Heart left ventricle (tissue), 16 donors: ENCODE measurements around the gene HMGCS2. TPM values are rescaled to one million over a fixed set of nuclear protein-coding genes. Genes with fewer than 3 reads are reported as not detected.

Experiments
- ATAC-seq, 4 donors: fragments of 200-7000 bp; cut with Tn5 transposase; one replicate each; pipeline ENCODE4 v1.9.1; 2020 to 2022; ENCODE audit warnings: moderate library complexity in 4 of 4, mild to moderate bottlenecking in 3 of 4, moderate number of reproducible peaks in 1 of 4
- DNase-seq, 5 donors: peaks; one replicate each; pipeline ENCODE4 v3.0.0-alpha.2; 2020
- H3K27ac ChIP-seq, 12 donors: fragments of 200-600 bp; sonication (generic) in 4 of 12; one replicate each; pipeline versions ENCODE4 v1.5.0 to v1.8.0; 2016 to 2022; ENCODE audit warnings: mild to moderate bottlenecking in 2 of 12
- H3K27me3 ChIP-seq, 9 donors: fragments of 200-600 bp; sonication (generic) in 2 of 9; one replicate each; pipeline versions ENCODE4 v1.5.1 to v1.8.0; 2016 to 2022; ENCODE audit warnings: mild to moderate bottlenecking in 3 of 9
- H3K36me3 ChIP-seq, 9 donors: fragments of 200-600 bp; sonication (generic) in 2 of 9; one replicate each; pipeline versions ENCODE4 v1.5.0 to v1.8.0; 2018 to 2022; ENCODE audit warnings: mild to moderate bottlenecking in 2 of 9
- H3K4me1 ChIP-seq, 12 donors: fragments of 200-600 bp; sonication (generic) in 4 of 12; one replicate each; pipeline versions ENCODE4 v1.5.0 to v1.8.0; 2016 to 2022; ENCODE audit warnings: mild to moderate bottlenecking in 3 of 12
- H3K4me3 ChIP-seq, 12 donors: fragments of 200-600 bp; sonication (generic) in 4 of 12; one replicate each; pipeline versions ENCODE4 v1.5.0 to v1.8.0; 2017 to 2022; ENCODE audit warnings: mild to moderate bottlenecking in 9 of 12, moderate library complexity in 4 of 12
- H3K9me3 ChIP-seq, 12 donors: fragments of 200-600 bp; sonication (generic) in 4 of 12; one replicate each; pipeline versions ENCODE4 v1.5.0 to v1.8.0; 2016 to 2022; ENCODE audit warnings: mild to moderate bottlenecking in 1 of 12
- POLR2A ChIP-seq, 2 donors: fragments of 450-650 bp; IDR thresholded peaks; one replicate each; pipeline ENCODE4 v1.6.1; 2017; ENCODE audit warnings: antibody characterized with exemption in 2 of 2, mild to moderate bottlenecking in 2 of 2, moderate library complexity in 2 of 2
- WGBS, 4 donors: extraction: QIAGEN DNeasy Blood & Tissue Kit in 2 of 4; methylation state at CpG; one replicate each; pipeline versions ENCODE4 v1.1.5 to v1.1.7; 2013 to 2018; 5-methylcytosine and 5-hydroxymethylcytosine counted together
- intact Hi-C, 10 donors: fragments of 100-400 bp; cut with DNase I; formaldehyde crosslinking; loops; one replicate each; pipeline versions ENCODE4 v1.11.1 to v1.14.2; 2022
- long read RNA-seq, 3 donors: library from polyadenylated mRNA; unstranded; transcript quantifications; one replicate each; pipeline ENCODE4 v2.0.0, GENCODE V29; 2020 to 2021
- polyA plus RNA-seq, 2 donors: library from polyadenylated mRNA; stranded (reverse); fragments of 200-250 nt; gene quantifications; one replicate each; pipeline ENCODE4 v1.2.3, GENCODE V29; 2013
- total RNA-seq, 9 donors: library from RNA; depleted of rRNA in 2 of 9; stranded (reverse); fragments of >200 nt in 2 of 9; fragmentation: NEBNext Ultra II Directional in 3 of 9; extraction: Animal tissue kit (Norgen Biotek cat#: 25700) in 3 of 9; gene quantifications; one replicate each; pipeline versions ENCODE4 v1.1.0 to v1.2.4, GENCODE V29; 2016 to 2023
- TF ChIP-seq, protein P1 (sequence below), 12 donors: fragments of 200-600 bp; sonication (generic) in 4 of 12; IDR thresholded peaks; one replicate each; pipeline versions ENCODE4 v1.5.0 to v1.8.0; 2018 to 2022; ENCODE audit warnings: antibody characterized with exemption in 12 of 12, mild to moderate bottlenecking in 5 of 12
- donor health status: ischemic (EF 13 %, LVEDD 7.1; RV severe dilation, severe dysfunction).
- donor health status: healthy with polysubstance abuse.
- donor health status: DM: no; HTN: yes; CAD: no.
- donor health status: DM: no; HTN: no; CAD: no.
- donor health status: ischemic (EF 25% LVEDD 6.9; RV normal size, moderate dysfunction).
- donor health status: ischemic (EF 25% LVEDD 5.7; RV mildly dilated, moderate dysfunction).
- donor health status: healthy.
- donor health status: DM: yes; HTN: yes; CAD: no.
- donor health status: ischemic (EF 35%, LVEDD 5.7; RV mildly dilated, moderate dysfunction).
- donor health status: nonischemic (EF 11% LVEDD 7.7; RV severe dilation, severe dysfunction).
- donor health status: DM: yes; HTN: yes; CAD: no.
- donor health status: PGD.
- donor health status: ischemic (EF 29% LVEDD 5.4; RV normal size, mild dysfunction).
- donor health status: nonischemic (EF 23%, LVEDD 6.1; RV moderate dilation, normal function).

Gene HMGCS2
- total RNA-seq = 100 to 1,000 TPM in 2 of 9 donors, 10 to 100 TPM in 3, 1 to 10 TPM in 3, under 1 TPM in 1; 0.42 to 504 (median 15.5) TPM
- 10 to 100 TPM in 1 of 2 donors, under 1 TPM in 1; 0.97 to 46.9 TPM for polyA plus RNA-seq
- long read RNA-seq, donor 1, transcript HMGCS2-201 (10 exons, 2,428 nt) = major isoform, 31 of 42 reads
- long read RNA-seq, donor 1, partial matches to known transcripts = 9 of 42 reads
- long read RNA-seq, donor 1, other reads (novel, unspliced or antisense) = 2 of 42 reads
- long read RNA-seq, donor 2, transcript HMGCS2-201 (10 exons, 2,428 nt) = major isoform, 150 of 190 reads
- long read RNA-seq, donor 2, partial matches to known transcripts = 20 of 190 reads
- long read RNA-seq, donor 2, other reads (novel, unspliced or antisense) = 20 of 190 reads
- long read RNA-seq, donor 3, partial matches to known transcripts = 0 of 2 reads
- long read RNA-seq, donor 3, other reads (novel, unspliced or antisense) = 0 of 2 reads

DNA sequence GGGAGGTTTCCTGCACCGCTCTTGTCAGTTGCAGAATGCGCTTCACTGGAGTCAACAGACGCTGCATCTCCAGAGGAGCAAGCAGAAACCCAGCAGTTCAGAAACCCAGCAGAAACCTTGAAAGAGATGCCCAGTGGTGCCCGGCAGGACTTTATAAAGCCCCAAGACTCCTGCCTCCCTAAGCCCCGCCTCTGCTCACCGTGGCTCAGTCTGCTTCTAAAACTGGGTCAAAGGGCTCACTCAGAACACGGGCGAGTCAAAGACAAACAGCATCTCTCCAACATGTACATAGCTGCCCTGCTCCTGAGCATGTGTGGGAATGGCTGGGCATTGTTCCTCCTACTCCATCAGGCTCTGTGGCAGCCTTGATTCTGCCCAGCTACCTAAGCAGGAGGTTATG is at the start of gene HMGCS2:
TSS of gene HMGCS2 (minus strand) at position 128 of the 400 bp plus-strand sequence. CDS start at position 67, 61 bp downstream.
- peaks cover 0 to 25% (median 5%) of the 10 kb centered on the region in 12 donors for H3K4me1 ChIP-seq
- ATAC-seq (peak in 3 of 4 donors; percentile 44 to 82 (median 62)), DNase-seq (peak in 2 of 5 donors; percentile 39 to 48)
- TF ChIP-seq, protein P1, sequence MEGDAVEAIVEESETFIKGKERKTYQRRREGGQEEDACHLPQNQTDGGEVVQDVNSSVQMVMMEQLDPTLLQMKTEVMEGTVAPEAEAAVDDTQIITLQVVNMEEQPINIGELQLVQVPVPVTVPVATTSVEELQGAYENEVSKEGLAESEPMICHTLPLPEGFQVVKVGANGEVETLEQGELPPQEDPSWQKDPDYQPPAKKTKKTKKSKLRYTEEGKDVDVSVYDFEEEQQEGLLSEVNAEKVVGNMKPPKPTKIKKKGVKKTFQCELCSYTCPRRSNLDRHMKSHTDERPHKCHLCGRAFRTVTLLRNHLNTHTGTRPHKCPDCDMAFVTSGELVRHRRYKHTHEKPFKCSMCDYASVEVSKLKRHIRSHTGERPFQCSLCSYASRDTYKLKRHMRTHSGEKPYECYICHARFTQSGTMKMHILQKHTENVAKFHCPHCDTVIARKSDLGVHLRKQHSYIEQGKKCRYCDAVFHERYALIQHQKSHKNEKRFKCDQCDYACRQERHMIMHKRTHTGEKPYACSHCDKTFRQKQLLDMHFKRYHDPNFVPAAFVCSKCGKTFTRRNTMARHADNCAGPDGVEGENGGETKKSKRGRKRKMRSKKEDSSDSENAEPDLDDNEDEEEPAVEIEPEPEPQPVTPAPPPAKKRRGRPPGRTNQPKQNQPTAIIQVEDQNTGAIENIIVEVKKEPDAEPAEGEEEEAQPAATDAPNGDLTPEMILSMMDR (IDR thresholded peaks at IDR 0.05) = no peak
- TF ChIP-seq POLR2A (IDR thresholded peaks at IDR 0.05) = no peak
- H3K27ac ChIP-seq = peak within 1 kb of the TSS in 3 of 12 donors; percentile 3 to 57 (median 45)
- no peaks in the 10 kb centered on the region for H3K36me3 ChIP-seq
- intact Hi-C loops = no loop called here
- H3K9me3 ChIP-seq = peaks cover 0 to 10% (median 0%) of the 10 kb centered on the region in 12 donors
- no peaks in the 10 kb centered on the region for H3K27me3 ChIP-seq
- peak within 1 kb of the TSS in 2 of 12 donors; percentile 29 to 58 for H3K4me3 ChIP-seq
- WGBS, 4 donors = 58 to 82% (median 63%) methylated on average over 4 to 8 of the region's 8 CpGs

DNA sequence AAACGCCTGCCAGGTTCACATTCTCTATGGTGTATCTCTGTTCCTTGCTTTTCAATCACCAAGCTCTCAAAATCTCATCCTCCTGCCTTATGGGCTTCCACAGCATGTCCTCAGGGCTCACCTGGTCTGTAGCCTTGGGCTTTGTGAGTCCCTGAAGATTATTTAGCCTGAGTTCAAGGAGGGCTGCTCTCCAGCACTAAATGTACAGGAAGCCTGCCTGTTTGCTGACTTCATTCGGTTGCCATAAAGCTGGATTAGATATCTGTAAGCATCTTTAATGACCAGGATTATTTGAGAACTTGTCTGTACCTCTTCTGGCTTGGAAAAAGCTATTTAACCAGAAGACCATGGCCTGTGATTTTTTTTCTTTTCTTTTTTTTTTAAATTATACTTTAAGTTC is 49.5 kb upstream of the HMGCS2 start:
- H3K9me3 ChIP-seq = no peaks in the 10 kb centered on the region
- no peak overlapping the region for H3K27ac ChIP-seq
- ATAC-seq (no peak), DNase-seq (no peak)
- no peaks in the 10 kb centered on the region for H3K4me1 ChIP-seq
- TF ChIP-seq, protein P1 (IDR thresholded peaks at IDR 0.05) = no peak
- no peak for TF ChIP-seq POLR2A (IDR thresholded peaks at IDR 0.05)
- WGBS, 4 donors = 81 to 91% (median 85%) methylated on average over 2 of the region's 2 CpGs
- H3K27me3 ChIP-seq = peaks cover 0 to 5% (median 0%) of the 10 kb centered on the region in 9 donors
- intact Hi-C loops = no loop called here
- no peaks in the 10 kb centered on the region for H3K36me3 ChIP-seq
- H3K4me3 ChIP-seq = no peak overlapping the region

DNA sequence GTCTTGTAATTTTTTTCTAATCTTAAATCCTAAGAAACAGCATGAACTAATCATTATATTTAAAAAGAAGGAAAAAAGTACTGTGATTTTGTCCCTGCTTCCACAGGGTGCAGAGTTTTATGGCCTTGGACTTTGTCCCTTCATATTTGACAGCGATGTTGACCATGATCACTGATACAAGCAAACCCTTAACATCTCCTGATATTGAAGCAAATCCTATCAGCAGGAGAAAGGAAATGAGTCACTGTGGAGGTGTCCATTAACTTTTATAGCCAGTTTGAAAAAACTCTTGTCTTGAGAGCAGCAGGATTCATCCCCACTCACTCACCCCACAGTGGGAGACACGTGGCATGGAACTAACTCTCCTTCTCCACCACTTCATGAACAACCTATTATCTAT is 47.7 kb upstream of the HMGCS2 start:
- Histone ChIP-seq H3K36me3 (no peaks in the 10 kb centered on the region), H3K27me3 (peaks cover 0 to under 1% (median 0%) of the 10 kb centered on the region in 9 donors), H3K4me1 (no peaks in the 10 kb centered on the region), H3K9me3 (no peaks in the 10 kb centered on the region), H3K4me3 (no peak overlapping the region), H3K27ac (no peak overlapping the region)
- 57 to 64% (median 58%) methylated on average over 2 of the region's 2 CpGs for WGBS, 4 donors
- ATAC-seq (no peak), DNase-seq (no peak)
- intact Hi-C loops = no loop called here
- TF ChIP-seq, protein P1 (IDR thresholded peaks at IDR 0.05) = no peak
- no peak for TF ChIP-seq POLR2A (IDR thresholded peaks at IDR 0.05)

DNA sequence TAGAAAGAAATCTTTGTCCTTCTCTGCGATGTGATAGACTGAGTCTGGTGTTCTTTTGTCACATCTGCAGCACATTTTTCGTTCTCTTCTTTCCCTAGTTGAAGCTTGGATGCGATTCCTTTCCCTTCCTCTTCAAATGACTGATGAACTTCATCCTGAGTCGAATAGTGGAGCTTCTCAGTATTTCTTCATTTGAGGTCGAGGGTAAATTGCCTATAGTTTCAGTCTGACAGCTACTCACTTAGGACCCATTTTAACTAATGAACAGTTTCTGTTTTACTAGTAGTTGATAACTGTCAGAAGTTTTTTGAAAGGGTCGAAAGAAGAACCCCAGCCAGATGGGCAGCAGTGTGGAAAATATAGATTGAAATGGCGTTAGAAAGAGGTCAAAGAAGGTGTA is 47.2 kb upstream of the HMGCS2 start:
- H3K27me3 ChIP-seq = no peaks in the 10 kb centered on the region
- TF ChIP-seq POLR2A (IDR thresholded peaks at IDR 0.05) = no peak
- TF ChIP-seq, protein P1 (IDR thresholded peaks at IDR 0.05) = no peak

More for the DNA sequence above, 47.2 kb upstream of the HMGCS2 start:
- Histone ChIP-seq H3K4me3 (no peak overlapping the region), H3K36me3 (no peaks in the 10 kb centered on the region), H3K9me3 (no peaks in the 10 kb centered on the region), H3K27ac (no peak overlapping the region), H3K4me1 (no peaks in the 10 kb centered on the region)
- ATAC-seq (no peak), DNase-seq (no peak)
- WGBS, 4 donors = 76 to 87% (median 83%) methylated on average over 7 of the region's 7 CpGs
- intact Hi-C loops = no loop called here
